ENCODE measurements around the gene TMEM69. TPM values are rescaled to one million over a fixed set of nuclear protein-coding genes. Genes with fewer than 3 reads are reported as not detected.
"Not testable (repeated sequence)": the region's sequence is repeated elsewhere in the genome, so short reads cannot be mapped to it uniquely, and the experiment has no call there.

The TMEM69 gene
- total RNA-seq, 3 donors from 2014 or later: 20.6 to 39.4 (median 29.1) TPM

- Histone ChIP-seq H3K27ac (peak overlapping the region; percentile 26 to 50), H3K4me3 (no peak overlapping the region), H3K4me1 (no peaks in the 10 kb centered on the region), H3K36me3 (no peaks in the 10 kb centered on the region), H3K27me3 (no peaks in the 10 kb centered on the region), H3K9me3 (no peaks in the 10 kb centered on the region)
- DNase-seq (ENCODE audit: low spot score in 2 of 2): no peak
- TF ChIP-seq CTCF (IDR thresholded peaks at IDR 0.05) (no peak), POLR2A (IDR thresholded peaks at IDR 0.05) (no peak), POLR2AphosphoS5 (IDR thresholded peaks at IDR 0.05) (no peak)
- intact Hi-C loops (cut with DNase I; ENCODE audit: low total_unique reads): no loop called here
These were observed 42.9 kb downstream of the TMEM69 start for GRCh38 chr1:45730780-45731319.

GRCh38 chr1:45739137-45739536, 51.2 kb downstream of the TMEM69 start:
- TF ChIP-seq POLR2AphosphoS5 (IDR thresholded peaks at IDR 0.05): no peak
- TF ChIP-seq CTCF (IDR thresholded peaks at IDR 0.05): no peak
- TF ChIP-seq POLR2A (IDR thresholded peaks at IDR 0.05): no peak
- Histone ChIP-seq H3K9me3 (no peaks in the 10 kb centered on the region), H3K27ac (no peak overlapping the region), H3K36me3 (no peaks in the 10 kb centered on the region), H3K4me3 (no peak overlapping the region), H3K27me3 (no peaks in the 10 kb centered on the region), H3K4me1 (no peaks in the 10 kb centered on the region)
- intact Hi-C loops (cut with DNase I; ENCODE audit: low total_unique reads): no loop called here
- DNase-seq (ENCODE audit: low spot score in 2 of 2): no peak

- intact Hi-C loops (cut with DNase I; ENCODE audit: low total_unique reads); H3K4me3 ChIP-seq; H3K27ac ChIP-seq; H3K4me1 ChIP-seq; H3K36me3 ChIP-seq; DNase-seq (ENCODE audit: low spot score in 2 of 2); H3K9me3 ChIP-seq; H3K27me3 ChIP-seq: not testable (repeated sequence)
These were observed 51.7 kb downstream of the TMEM69 start for GRCh38 chr1:45739641-45740156.

Other genes starting within 250 kb of the TMEM69 start
- gene TESK2, start 197.0 kb upstream of the TMEM69 start, total RNA-seq: 10 to 100 TPM in 2 of 3 donors, 1 to 10 TPM in 1; 6.2 to 19.2 (median 11.1) TPM
- gene CCDC163, start 188.1 kb upstream of the TMEM69 start, total RNA-seq: 1 to 10 TPM in 2 of 3 donors, under 1 TPM in 1; 0.64 to 1.6 (median 1.3) TPM
- 1 to 10 TPM; 2.1 to 5.1 (median 3.6) TPM for gene MMACHC, start 187.9 kb upstream of the TMEM69 start, total RNA-seq
- 100 to 1,000 TPM; 178 to 313 (median 308) TPM for gene PRDX1, start 166.3 kb upstream of the TMEM69 start, total RNA-seq
- 10 to 100 TPM; 85.5 to 96.0 (median 89.4) TPM for gene AKR1A1, start 137.4 kb upstream of the TMEM69 start, total RNA-seq
- 10 to 100 TPM; 83.4 to 96.7 (median 91.0) TPM for gene NASP, start 104.1 kb upstream of the TMEM69 start, total RNA-seq
- gene CCDC17, start 64.1 kb upstream of the TMEM69 start, total RNA-seq: 1 to 10 TPM; 2.3 to 5.7 (median 4.5) TPM
- 100 to 1,000 TPM; 103 to 195 (median 114) TPM for gene GPBP1L1, start 1.6 kb upstream of the TMEM69 start, total RNA-seq
- gene IPP, start 62.5 kb downstream of the TMEM69 start, total RNA-seq: 10 to 100 TPM; 10.5 to 15.4 (median 11.4) TPM
- gene MAST2, start 115.4 kb downstream of the TMEM69 start, total RNA-seq: 10 to 100 TPM; 28.0 to 34.4 (median 31.6) TPM